HepG2 (cell line): ENCODE measurements around the gene OPRL1. TPM values are rescaled to one million over a fixed set of nuclear protein-coding genes. Genes with fewer than 3 reads are reported as not detected.

ENCODE experiments used
- ATF4 ChIP-seq, 2 experiments: fragments of 450-650 bp in 1 of 2; sonication (generic) in 1 of 2; formaldehyde crosslinking; IDR thresholded peaks; 2 replicates each; pipeline versions ENCODE4 v1.5.0 to v1.8.0; 2020 to 2022; ENCODE audit warnings: mild to moderate bottlenecking in 1 of 2, missing genetic modification reagents in 1 of 2
- ELF4 ChIP-seq: sonication (generic); formaldehyde crosslinking; IDR thresholded peaks from 2 replicates; pipeline ENCODE4 v1.5.0; 2020; ENCODE audit warnings: missing genetic modification reagents, mild to moderate bottlenecking, moderate library complexity, borderline replicate concordance
- ETV6 ChIP-seq: sonication (generic); formaldehyde crosslinking; conservative IDR thresholded peaks from 2 replicates; pipeline ENCODE4 v1.4.0; 2020; ENCODE audit warnings: missing genetic modification reagents
- EZH2 ChIP-seq: conservative IDR thresholded peaks from 2 replicates; pipeline ENCODE4 v1.6.1; 2012; ENCODE audit warnings: mild to moderate bottlenecking, low read depth, low read length, moderate library complexity
- FOXP4 ChIP-seq: sonication (generic); formaldehyde crosslinking; IDR thresholded peaks from 2 replicates; pipeline ENCODE4 v1.4.0; 2020; ENCODE audit warnings: missing genetic modification reagents
- KAT2B ChIP-seq: fragments of 150-350 bp; IDR thresholded peaks from 2 replicates; pipeline ENCODE4 v1.6.1; 2014; ENCODE audit warnings: low read depth, low read length, borderline replicate concordance
- MATR3 ChIP-seq: sonication (generic); formaldehyde crosslinking; IDR thresholded peaks from 2 replicates; pipeline ENCODE4 v1.4.0; 2020; ENCODE audit warnings: missing genetic modification reagents
- MTERF4 ChIP-seq: sonication (generic); formaldehyde crosslinking; IDR thresholded peaks from 2 replicates; pipeline ENCODE4 v1.8.0; 2023; ENCODE audit warnings: mild to moderate bottlenecking, missing genetic modification reagents
- RARA ChIP-seq: IDR thresholded peaks from 2 replicates; pipeline ENCODE4 v1.6.1; 2016; ENCODE audit warnings: missing genetic modification reagents, missing compliant biosample characterization
- SOX6 ChIP-seq, 2 experiments: fragments of 450-650 bp in 1 of 2; sonication (generic) in 1 of 2; formaldehyde crosslinking in 1 of 2; IDR thresholded peaks; 2 replicates each; pipeline versions ENCODE4 v1.4.0 to v1.6.1; 2017 to 2020; ENCODE audit warnings: antibody characterized with exemption in 1 of 2, mild to moderate bottlenecking in 1 of 2, missing genetic modification reagents in 1 of 2
- ZBTB49 ChIP-seq: sonication (generic); formaldehyde crosslinking; IDR thresholded peaks from 2 replicates; pipeline ENCODE4 v1.4.0; 2020; ENCODE audit warnings: missing genetic modification reagents, borderline replicate concordance
- ZFP1 ChIP-seq: IDR thresholded peaks from 2 replicates; pipeline ENCODE4 v1.6.1; 2016
- ZNF260 ChIP-seq: sonication (generic); formaldehyde crosslinking; IDR thresholded peaks from 2 replicates; pipeline ENCODE4 v1.4.0; 2020; ENCODE audit warnings: missing genetic modification reagents, low read depth, mild to moderate bottlenecking, borderline replicate concordance
- ZNF275 ChIP-seq: sonication (generic); formaldehyde crosslinking; IDR thresholded peaks from 2 replicates; pipeline ENCODE4 v1.8.0; 2022; ENCODE audit warnings: missing genetic modification reagents, mild to moderate bottlenecking, inconsistent platforms, borderline replicate concordance
- ZNF543 ChIP-seq: sonication (generic); formaldehyde crosslinking; IDR thresholded peaks from 2 replicates; pipeline ENCODE4 v1.4.0; 2020; ENCODE audit warnings: mild to moderate bottlenecking, missing genetic modification reagents
- ZNF775 ChIP-seq: sonication (generic); formaldehyde crosslinking; IDR thresholded peaks from 2 replicates; pipeline ENCODE4 v1.4.0; 2020; ENCODE audit warnings: missing genetic modification reagents, mild to moderate bottlenecking, moderate library complexity, borderline replicate concordance
- polyA plus RNA-seq, 8 experiments: library from polyadenylated mRNA; depleted of rRNA in 3 of 8; stranded (reverse) in 7 of 8; unstranded in 1 of 8; fragments of >200 nt; fragmentation: Illumina TruSeq in 4 of 8; extraction: Trizol in 4 of 8; gene quantifications; 2 replicates each; pipeline versions ENCODE4 v1.2.1 to v1.2.3, GENCODE V29; 2011 to 2016; ENCODE audit warnings: low read depth in 4 of 8, missing spikeins in 1 of 8, mixed read lengths in 1 of 8; ENCODE audit not compliant: insufficient read depth in 1 of 8
- total RNA-seq, 5 experiments: library from RNA; depleted of rRNA; stranded (reverse); fragments of >200 nt; fragmentation: Illumina TruSeq; extraction: Trizol; gene quantifications; 2 replicates each; pipeline ENCODE4 v1.2.3, GENCODE V29; 2016; ENCODE audit warnings: low read depth in 1 of 5

OPRL1 gene
- total and polyA plus RNA-seq, 2 of the 13 experiments (the other 11 are each of a cell fraction or from before 2014, with no cell fraction given) = 0.35 to 0.71 TPM

- TF ChIP-seq ZBTB49 (no peak), ZNF543 (no peak), MATR3 (CRISPR knock-in tag) (no peak; the same call in 1 of the 2 replicates), ZNF775 (CRISPR knock-in tag) (0 out of 2 replicates have a peak, but pooled peaks have one; percentile 9), EZH2 (no peak), ZNF260 (CRISPR knock-in tag) (no peak; the same call in 1 of the 2 replicates), RARA (CRISPR knock-in tag) (peak; percentile 22; the same call in 1 of the 2 replicates), ZFP1 (CRISPR knock-in tag) (peak; percentile 46; the same call in 1 of the 2 replicates), ZNF275 (peak; percentile 28; the same call in 1 of the 2 replicates), ATF4 (CRISPR knock-in tag; IDR thresholded peaks at IDR 0.05) (0 out of 4 replicates have a peak, but pooled peaks of 1 of the 2 experiments have one; percentile 24), FOXP4 (CRISPR knock-in tag) (no peak), ETV6 (CRISPR knock-in tag) (no peak; the same call in 1 of the 2 replicates), SOX6 (IDR thresholded peaks at IDR 0.05) (no peak), SOX6 (CRISPR knock-in tag; IDR thresholded peaks at IDR 0.05) (peak; percentile 34; the same call in 1 of the 2 replicates), ELF4 (0 out of 2 replicates have a peak, but pooled peaks have one; percentile 63), MTERF4 (peak; percentile 96; the same call in 1 of the 2 replicates), KAT2B (no peak)
Measured at GRCh38 chr20:64036346-64037198, 43.3 kb upstream of the OPRL1 start (continued).
